Activated CD8-positive, alpha-beta memory T cell treated with anti-CD3 and anti-CD28 coated beads, Interleukin-2, amount 50 U/mL, for 4 hours (primary cell): ENCODE data around the gene METTL8.
"Not testable (repeated sequence)": the region's sequence is repeated elsewhere in the genome, so short reads cannot be mapped to it uniquely, and the experiment has no call there.

ENCODE experiments used
- DNase-seq: peaks from one replicate; pipeline ENCODE4 v3.0.0-alpha.2; 2020

METTL8 gene

GRCh38 chr2:171341394-171342066 lies 92.3 kb downstream of the METTL8 start:
- no peak for DNase-seq

- no peak for DNase-seq
These were observed 98.8 kb downstream of the METTL8 start for GRCh38 chr2:171334946-171335345.

- no peak for DNase-seq
These were observed 99.6 kb downstream of the METTL8 start for GRCh38 chr2:171334171-171334570.

GRCh38 chr2:171330155-171330956 lies 103.4 kb downstream of the METTL8 start:
- no peak for DNase-seq

- DNase-seq: no peak
These were observed 106.7 kb downstream of the METTL8 start for GRCh38 chr2:171327043-171327496.

- no peak for DNase-seq
These were observed 107.8 kb downstream of the METTL8 start for GRCh38 chr2:171325886-171326585.

- DNase-seq: no peak
These were observed 109.7 kb downstream of the METTL8 start for GRCh38 chr2:171323971-171324528.

- no peak for DNase-seq
These were observed 110.9 kb downstream of the METTL8 start for GRCh38 chr2:171322928-171323327.

GRCh38 chr2:171320731-171321130 lies 113.1 kb downstream of the METTL8 start:
- DNase-seq: no peak

GRCh38 chr2:171320208-171320621 lies 113.6 kb downstream of the METTL8 start:
- DNase-seq: no peak

- no peak for DNase-seq
These were observed 114.5 kb downstream of the METTL8 start for GRCh38 chr2:171319164-171319810.

GRCh38 chr2:171318463-171318934 lies 115.3 kb downstream of the METTL8 start:
- DNase-seq: no peak

GRCh38 chr2:171317492-171318125 lies 116.2 kb downstream of the METTL8 start:
- DNase-seq: no peak

- DNase-seq: no peak
These were observed 116.9 kb downstream of the METTL8 start for GRCh38 chr2:171316755-171317337.

- no peak for DNase-seq
These were observed 117.6 kb downstream of the METTL8 start for GRCh38 chr2:171316220-171316619.

GRCh38 chr2:171315781-171316180 lies 118.0 kb downstream of the METTL8 start:
- no peak for DNase-seq

- DNase-seq: not testable (repeated sequence)
These were observed 121.6 kb downstream of the METTL8 start for GRCh38 chr2:171312182-171312581.

GRCh38 chr2:171311589-171311988 lies 122.2 kb downstream of the METTL8 start:
- DNase-seq: not testable (repeated sequence)

GRCh38 chr2:171310889-171311288 lies 122.9 kb downstream of the METTL8 start:
- DNase-seq: no peak

- no peak for DNase-seq
These were observed 124.1 kb downstream of the METTL8 start for GRCh38 chr2:171309455-171310286.
